Fibroblast of mammary gland (primary cell): ENCODE measurements around the gene CACHD1.

Source experiments
- DNase-seq: peaks from one replicate; pipeline ENCODE4 v3.0.0-alpha.2; 2010; ENCODE audit warnings: low read depth
- H3K4me3 ChIP-seq: 2 replicates; pipeline ENCODE4 v1.5.1; 2011; ENCODE audit warnings: low read depth, mild to moderate bottlenecking, low read length, moderate library complexity; ENCODE audit not compliant: control insufficient read depth
- TF ChIP-seq, protein P1 (sequence below): conservative IDR thresholded peaks from 2 replicates; pipeline ENCODE4 v1.5.1; 2011; ENCODE audit warnings: low read depth, low read length, inconsistent platforms; ENCODE audit not compliant: control insufficient read depth, insufficient read depth

The CACHD1 gene

DNA sequence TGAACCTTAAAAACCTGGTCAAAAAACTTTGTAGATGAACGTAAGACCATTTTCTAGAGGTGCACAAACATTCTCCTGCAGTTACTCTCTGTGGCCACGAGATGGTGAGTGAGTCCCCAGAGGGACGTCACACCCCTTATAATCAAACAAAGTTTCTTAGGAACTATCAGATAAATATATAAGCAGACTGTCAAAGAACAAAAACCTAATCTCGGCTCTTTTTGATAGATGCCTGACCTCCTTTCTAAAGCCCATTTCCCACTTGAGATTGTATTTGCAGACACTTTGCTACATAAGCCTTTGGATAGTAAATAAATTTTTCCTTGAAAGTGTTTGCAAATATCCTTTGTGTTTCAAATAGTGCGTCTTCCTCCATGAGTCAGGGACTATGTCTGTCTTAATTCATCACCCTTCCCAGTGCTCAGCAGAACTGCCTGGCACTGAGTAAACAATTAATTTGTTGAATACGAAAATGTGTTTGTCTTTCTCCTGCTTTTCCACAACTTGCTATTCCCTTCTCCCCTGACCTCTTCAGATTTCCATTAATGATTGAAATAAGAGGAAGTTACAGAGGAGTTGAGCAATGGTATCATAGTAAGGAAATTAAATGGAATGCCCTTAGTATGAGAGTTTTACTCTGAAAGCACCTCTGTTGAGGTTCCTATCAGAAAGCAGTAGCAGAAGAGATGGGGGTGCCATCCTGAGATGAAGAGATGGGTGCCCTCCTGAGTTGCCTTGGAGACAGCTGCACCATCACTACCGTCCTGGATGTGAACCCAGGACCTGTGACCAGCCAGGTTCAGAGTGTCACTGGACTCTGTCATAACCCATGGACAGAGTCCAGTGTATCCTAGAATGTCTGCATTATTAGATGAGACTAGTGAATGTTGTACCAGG is 217.1 kb downstream of the CACHD1 start:
- H3K4me3 ChIP-seq: no peak overlapping the region
- DNase-seq: peak; percentile 70
- TF ChIP-seq, protein P1, sequence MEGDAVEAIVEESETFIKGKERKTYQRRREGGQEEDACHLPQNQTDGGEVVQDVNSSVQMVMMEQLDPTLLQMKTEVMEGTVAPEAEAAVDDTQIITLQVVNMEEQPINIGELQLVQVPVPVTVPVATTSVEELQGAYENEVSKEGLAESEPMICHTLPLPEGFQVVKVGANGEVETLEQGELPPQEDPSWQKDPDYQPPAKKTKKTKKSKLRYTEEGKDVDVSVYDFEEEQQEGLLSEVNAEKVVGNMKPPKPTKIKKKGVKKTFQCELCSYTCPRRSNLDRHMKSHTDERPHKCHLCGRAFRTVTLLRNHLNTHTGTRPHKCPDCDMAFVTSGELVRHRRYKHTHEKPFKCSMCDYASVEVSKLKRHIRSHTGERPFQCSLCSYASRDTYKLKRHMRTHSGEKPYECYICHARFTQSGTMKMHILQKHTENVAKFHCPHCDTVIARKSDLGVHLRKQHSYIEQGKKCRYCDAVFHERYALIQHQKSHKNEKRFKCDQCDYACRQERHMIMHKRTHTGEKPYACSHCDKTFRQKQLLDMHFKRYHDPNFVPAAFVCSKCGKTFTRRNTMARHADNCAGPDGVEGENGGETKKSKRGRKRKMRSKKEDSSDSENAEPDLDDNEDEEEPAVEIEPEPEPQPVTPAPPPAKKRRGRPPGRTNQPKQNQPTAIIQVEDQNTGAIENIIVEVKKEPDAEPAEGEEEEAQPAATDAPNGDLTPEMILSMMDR: peak; percentile 94

DNA sequence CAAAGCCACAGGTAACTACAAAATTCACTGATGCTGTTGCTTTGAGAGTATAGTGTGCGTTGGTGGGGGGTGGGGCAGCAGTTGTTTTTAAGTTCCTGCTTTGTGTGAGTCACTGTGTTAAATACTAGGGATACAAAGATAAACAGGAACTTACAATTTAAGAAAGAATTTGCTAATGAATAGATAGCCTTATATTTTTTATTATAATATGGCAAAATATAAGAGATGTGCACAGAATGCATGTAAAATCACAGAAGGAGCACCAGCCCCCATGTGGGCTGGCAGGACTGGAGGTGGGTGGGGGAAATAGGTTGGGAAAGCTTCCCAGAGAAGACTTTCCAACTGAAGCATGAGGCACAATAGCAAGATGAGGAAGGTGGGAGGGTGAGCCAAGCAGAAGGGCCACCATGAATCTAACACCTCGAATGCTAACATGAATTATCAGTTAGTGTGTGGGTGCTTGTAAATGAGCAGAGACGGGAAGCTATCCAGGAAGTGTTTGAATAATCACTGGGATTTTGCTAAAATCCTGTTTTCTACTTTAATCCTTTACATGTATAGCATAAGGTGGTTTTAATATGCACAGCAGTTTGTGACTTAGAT is 217.9 kb downstream of the CACHD1 start:
- DNase-seq: peak; percentile 35
- no peak overlapping the region for H3K4me3 ChIP-seq
- TF ChIP-seq, protein P1: no peak

DNA sequence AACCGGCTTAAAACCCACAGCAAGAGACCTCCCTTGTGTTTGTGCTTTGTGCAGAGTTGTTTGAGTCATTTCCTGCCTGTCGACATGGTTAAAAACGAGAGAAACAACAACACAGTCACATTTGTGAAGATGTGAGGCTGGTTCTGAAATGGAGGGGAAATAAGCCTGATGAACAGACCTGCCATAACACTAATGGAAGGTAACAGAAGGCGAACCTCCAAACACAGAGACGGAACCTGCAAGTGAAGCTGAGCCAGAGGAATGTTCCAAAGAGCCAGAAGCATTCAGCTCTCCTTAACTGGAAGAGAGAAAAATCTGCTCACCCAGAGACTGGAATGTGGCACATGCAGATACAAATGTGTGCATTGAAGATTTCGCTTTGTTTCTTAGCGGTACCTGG is 221.7 kb downstream of the CACHD1 start:
- no peak overlapping the region for H3K4me3 ChIP-seq
- peak; percentile 52 for DNase-seq
- TF ChIP-seq, protein P1: no peak

DNA sequence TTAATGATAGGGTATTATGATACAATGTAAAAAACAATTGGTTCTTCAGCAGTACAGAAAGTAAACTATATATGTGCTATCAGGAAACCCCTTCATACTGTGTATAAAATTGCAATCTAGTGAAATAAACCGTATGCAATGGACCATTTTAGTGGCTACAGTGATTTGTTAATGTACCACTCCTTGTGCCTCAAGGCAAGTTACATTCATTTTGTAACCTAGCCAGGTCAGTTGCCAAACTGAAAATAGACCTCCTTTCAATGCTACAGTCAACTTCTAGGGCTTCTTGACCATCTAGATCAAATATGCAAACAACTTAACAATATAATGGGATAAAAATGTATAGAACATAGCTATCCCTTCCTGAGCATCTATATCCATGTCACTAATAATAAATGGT is 223.0 kb downstream of the CACHD1 start:
- H3K4me3 ChIP-seq: no peak overlapping the region

DNA sequence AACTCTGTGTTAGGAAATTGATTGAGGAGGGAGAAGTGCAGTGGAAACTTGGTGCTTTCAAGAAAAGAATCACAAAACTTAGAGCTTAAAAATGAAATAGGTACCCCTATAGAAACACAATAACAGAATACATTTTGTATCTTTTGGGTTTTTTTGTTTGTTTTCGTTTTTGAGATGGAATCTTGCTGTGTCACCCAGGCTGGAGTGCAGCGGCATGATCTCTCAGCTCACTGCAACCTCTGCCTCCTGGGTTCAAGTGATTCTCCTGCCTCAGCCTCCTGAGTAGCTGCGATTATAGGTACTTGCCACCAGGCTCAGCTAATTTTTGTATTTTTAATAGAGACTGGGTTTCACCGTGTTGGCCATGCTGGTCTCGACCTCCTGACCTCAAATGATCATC is 223.5 kb downstream of the CACHD1 start:
- no peak overlapping the region for H3K4me3 ChIP-seq
- no peak for DNase-seq
- TF ChIP-seq, protein P1: no peak

More for the DNA sequence above, 223.0 kb downstream of the CACHD1 start:
- no peak for DNase-seq
- TF ChIP-seq, protein P1: no peak

DNA sequence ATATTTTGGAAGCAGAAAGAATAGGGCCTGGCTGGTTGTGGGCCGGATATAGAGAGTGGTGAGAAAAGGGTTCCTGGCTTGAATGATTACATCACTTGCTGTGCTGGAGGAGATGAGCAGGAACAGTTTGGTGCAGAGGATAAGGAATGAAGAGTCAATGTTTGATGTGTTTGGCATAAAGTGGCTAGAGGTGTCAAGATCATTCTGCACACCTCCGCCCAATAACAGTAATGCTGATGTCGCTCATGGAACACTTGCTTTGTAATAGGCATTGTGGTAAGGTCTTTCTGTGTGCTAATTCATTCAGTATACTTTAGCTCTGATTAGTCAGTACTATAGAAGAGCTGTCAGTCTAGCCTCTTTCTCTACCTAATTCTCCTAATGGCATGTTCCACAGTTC is 226.9 kb downstream of the CACHD1 start:
- no peak overlapping the region for H3K4me3 ChIP-seq
- DNase-seq: no peak
- TF ChIP-seq, protein P1: no peak
